Stimulated activated CD8-positive, alpha-beta memory T cell treated with anti-CD3 and anti-CD28 coated beads, Interleukin-15, amount 100 ng/mL, for 48 hours (primary cell): ENCODE data around the gene SOX2.
"Not testable (repeated sequence)": the region's sequence is repeated elsewhere in the genome, so short reads cannot be mapped to it uniquely, and the experiment has no call there.

ENCODE experiments used
- DNase-seq, 2 donors: peaks; one replicate each; pipeline ENCODE4 v3.0.0-alpha.2; 2020; ENCODE audit warnings: low read depth in 2 of 2

The SOX2 gene

GRCh38 chr3:181757694-181758306 lies 46.1 kb downstream of the SOX2 start:
- no peak for DNase-seq

GRCh38 chr3:181761906-181762305 lies 50.2 kb downstream of the SOX2 start:
- no peak for DNase-seq

GRCh38 chr3:181764033-181764432 lies 52.3 kb downstream of the SOX2 start:
- not testable (repeated sequence) for DNase-seq
